ENCODE measurements around the gene EDARADD. TPM values are rescaled to one million over a fixed set of nuclear protein-coding genes. Genes with fewer than 3 reads are reported as not detected.

The EDARADD gene
- 2.4 TPM for polyA plus RNA-seq (2013, experiment 1 of 2)
- polyA plus RNA-seq (2013, experiment 2 of 2): 2.6 TPM

DNA sequence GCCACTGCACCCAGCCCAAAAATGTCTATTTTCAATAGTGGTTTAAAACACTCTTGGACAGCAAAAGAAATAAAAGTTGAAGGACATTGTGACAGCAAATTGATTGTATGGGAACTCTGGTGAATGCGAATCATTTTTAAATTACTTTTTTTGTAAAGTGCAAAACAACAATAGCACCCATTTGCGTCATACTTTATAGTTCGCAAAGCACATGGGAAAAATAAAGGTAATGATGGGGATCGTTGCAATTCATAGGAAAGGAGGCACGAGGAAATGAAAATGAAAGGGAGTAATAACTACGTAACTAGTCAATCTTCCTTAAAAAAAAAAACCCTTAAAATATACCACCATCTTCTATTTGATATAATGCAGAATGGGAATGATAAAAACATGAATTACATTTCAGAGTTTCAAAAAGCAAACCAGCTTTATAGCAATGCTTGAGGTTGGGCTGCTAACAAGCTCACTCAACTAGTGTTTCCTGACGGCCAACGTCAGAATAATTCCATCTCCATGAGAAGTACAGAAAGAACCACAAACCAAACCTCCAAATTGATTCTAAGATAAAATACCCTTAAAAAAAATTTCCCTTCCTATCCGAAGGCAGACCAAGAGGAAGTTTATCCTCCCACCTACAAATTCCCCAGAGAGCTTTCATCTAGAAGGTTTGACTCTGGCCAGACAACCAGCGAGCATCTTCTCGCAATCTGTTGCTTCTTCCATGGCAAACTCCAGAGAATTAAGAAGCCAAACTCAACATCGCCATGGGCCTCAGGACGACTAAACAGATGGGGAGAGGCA lies at the start of gene EDARADD:
Gene EDARADD, plus strand, starts transcription at position 606 of the 801 bp plus-strand sequence. Its CDS starts 159 bp downstream, at position 765.
- peak within 1 kb of the TSS; percentile 85 for H3K9ac ChIP-seq (ENCODE audit: low read length)
- DNase-seq: peak; percentile 15
- no peak within 1 kb of the TSS for H4K8ac ChIP-seq (ENCODE audit: low read depth, low read length)
- H3K4ac ChIP-seq (ENCODE audit: low read depth, low read length): no peak within 1 kb of the TSS
- H3K18ac ChIP-seq (ENCODE audit: low read length): peak within 1 kb of the TSS; percentile 6
- no CpG with 5 or more reads among the region's 13 CpGs for WGBS (ENCODE audit: extremely low coverage, insufficient coverage, low lambda C conversion rate)
- H3K27ac ChIP-seq (ENCODE audit: low read depth, low read length): no peak within 1 kb of the TSS
- H3K79me1 ChIP-seq (ENCODE audit: low read length): no peaks in the 10 kb centered on the region
- no peak within 1 kb of the TSS for H2AK5ac ChIP-seq (ENCODE audit: low read length)
- H3K79me2 ChIP-seq (ENCODE audit: control insufficient read depth, insufficient read depth, low read length): no peaks in the 10 kb centered on the region
- peak within 1 kb of the TSS; percentile 63 for H3K4me2 ChIP-seq (ENCODE audit: low read length)
- peak within 1 kb of the TSS; percentile 62 for H3K4me3 ChIP-seq (ENCODE audit: low read length)
- no peaks in the 10 kb centered on the region for H3K27me3 ChIP-seq (ENCODE audit: insufficient read depth, low read length, poor library complexity)
- no peak within 1 kb of the TSS for H2BK120ac ChIP-seq (ENCODE audit: low read depth, low read length)
- no peak within 1 kb of the TSS for H2BK15ac ChIP-seq (replicated peaks; ENCODE audit: low read depth)
- H3K36me3 ChIP-seq (ENCODE audit: control insufficient read depth, insufficient read depth, low read length): no peaks in the 10 kb centered on the region
- H3K4me1 ChIP-seq (ENCODE audit: control insufficient read depth, low read depth, low read length): no peaks in the 10 kb centered on the region
- H2BK5ac ChIP-seq (ENCODE audit: low read length): no peak within 1 kb of the TSS
- H3K56ac ChIP-seq (ENCODE audit: low read length): peak within 1 kb of the TSS; percentile 92
- H3K23ac ChIP-seq (ENCODE audit: low read length): peak within 1 kb of the TSS; percentile 29
- no peak within 1 kb of the TSS for H4K5ac ChIP-seq (ENCODE audit: low read length)

- H3K4ac ChIP-seq (ENCODE audit: low read depth, low read length): no peak overlapping the region
Measured at GRCh38 chr1:236345728-236346127, 48.4 kb upstream of the EDARADD start.

GRCh38 chr1:236348071-236348470 lies 46.0 kb upstream of the EDARADD start:
- no peaks in the 10 kb centered on the region for H3K4me1 ChIP-seq (ENCODE audit: control insufficient read depth, low read depth, low read length)
- no peak overlapping the region for H2AK5ac ChIP-seq (ENCODE audit: low read length)
- no peak overlapping the region for H3K9ac ChIP-seq (ENCODE audit: low read length)
- H3K27ac ChIP-seq (ENCODE audit: low read depth, low read length): no peak overlapping the region
- H3K18ac ChIP-seq (ENCODE audit: low read length): no peak overlapping the region
- H2BK15ac ChIP-seq (replicated peaks; ENCODE audit: low read depth): no peak overlapping the region
- no peak overlapping the region for H3K56ac ChIP-seq (ENCODE audit: low read length)
- no peak overlapping the region for H2BK120ac ChIP-seq (ENCODE audit: low read depth, low read length)
- H3K4me3 ChIP-seq (ENCODE audit: low read length): no peak overlapping the region
- H2BK5ac ChIP-seq (ENCODE audit: low read length): no peak overlapping the region
- no peak for DNase-seq
- H3K36me3 ChIP-seq (ENCODE audit: control insufficient read depth, insufficient read depth, low read length): no peaks in the 10 kb centered on the region
- H3K79me2 ChIP-seq (ENCODE audit: control insufficient read depth, insufficient read depth, low read length): no peaks in the 10 kb centered on the region
- H4K8ac ChIP-seq (ENCODE audit: low read depth, low read length): no peak overlapping the region
- H4K5ac ChIP-seq (ENCODE audit: low read length): no peak overlapping the region
- H3K4me2 ChIP-seq (ENCODE audit: low read length): no peak overlapping the region
- H3K27me3 ChIP-seq (ENCODE audit: insufficient read depth, low read length, poor library complexity): no peaks in the 10 kb centered on the region
- H3K79me1 ChIP-seq (ENCODE audit: low read length): no peaks in the 10 kb centered on the region
- WGBS (ENCODE audit: extremely low coverage, insufficient coverage, low lambda C conversion rate): no CpG with 5 or more reads among the region's 31 CpGs
- H3K4ac ChIP-seq (ENCODE audit: low read depth, low read length): no peak overlapping the region
- H3K23ac ChIP-seq (ENCODE audit: low read length): no peak overlapping the region

More at GRCh38 chr1:236345728-236346127, 48.4 kb upstream of the EDARADD start:
- Histone ChIP-seq H2BK15ac (replicated peaks; ENCODE audit: low read depth) (no peak overlapping the region), H3K79me1 (ENCODE audit: low read length) (no peaks in the 10 kb centered on the region), H3K4me1 (ENCODE audit: control insufficient read depth, low read depth, low read length) (no peaks in the 10 kb centered on the region), H3K4me2 (ENCODE audit: low read length) (no peak overlapping the region), H2BK120ac (ENCODE audit: low read depth, low read length) (no peak overlapping the region), H3K9ac (ENCODE audit: low read length) (no peak overlapping the region), H3K4me3 (ENCODE audit: low read length) (no peak overlapping the region), H3K23ac (ENCODE audit: low read length) (no peak overlapping the region), H2AK5ac (ENCODE audit: low read length) (no peak overlapping the region), H3K27ac (ENCODE audit: low read depth, low read length) (no peak overlapping the region), H3K36me3 (ENCODE audit: control insufficient read depth, insufficient read depth, low read length) (no peaks in the 10 kb centered on the region), H3K18ac (ENCODE audit: low read length) (no peak overlapping the region), H4K5ac (ENCODE audit: low read length) (no peak overlapping the region), H3K56ac (ENCODE audit: low read length) (no peak overlapping the region), H2BK5ac (ENCODE audit: low read length) (no peak overlapping the region), H3K27me3 (ENCODE audit: insufficient read depth, low read length, poor library complexity) (no peaks in the 10 kb centered on the region), H4K8ac (ENCODE audit: low read depth, low read length) (no peak overlapping the region), H3K79me2 (ENCODE audit: control insufficient read depth, insufficient read depth, low read length) (no peaks in the 10 kb centered on the region)
- peak; percentile 32 for DNase-seq
- no CpG with 5 or more reads among the region's 1 CpG for WGBS (ENCODE audit: extremely low coverage, insufficient coverage, low lambda C conversion rate)

DNA sequence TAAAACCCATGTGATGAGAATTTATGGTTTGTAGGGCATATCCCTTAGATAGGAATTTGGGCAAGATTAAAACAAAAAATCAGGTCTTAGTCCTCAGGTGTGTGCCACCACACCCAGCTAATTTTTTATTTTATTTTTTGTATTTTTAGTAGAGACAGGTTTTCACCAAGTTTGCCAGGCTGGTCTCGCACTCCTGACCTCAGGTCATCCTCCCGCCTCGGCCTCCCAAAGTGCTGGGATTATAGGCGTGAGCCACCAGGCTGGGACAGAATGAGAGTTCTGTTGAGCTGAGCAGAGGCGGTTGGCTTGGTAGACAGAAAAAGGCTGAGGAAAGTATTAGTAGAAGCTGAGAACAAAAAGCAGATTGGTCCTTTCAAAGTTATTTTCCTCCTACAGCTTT lies 43.8 kb upstream of the EDARADD start:
- Histone ChIP-seq H3K23ac (ENCODE audit: low read length) (no peak overlapping the region), H3K36me3 (ENCODE audit: control insufficient read depth, insufficient read depth, low read length) (no peaks in the 10 kb centered on the region), H3K4me2 (ENCODE audit: low read length) (no peak overlapping the region), H3K9ac (ENCODE audit: low read length) (no peak overlapping the region), H3K4me3 (ENCODE audit: low read length) (no peak overlapping the region), H3K18ac (ENCODE audit: low read length) (no peak overlapping the region), H3K4ac (ENCODE audit: low read depth, low read length) (no peak overlapping the region), H3K4me1 (ENCODE audit: control insufficient read depth, low read depth, low read length) (no peaks in the 10 kb centered on the region), H3K27ac (ENCODE audit: low read depth, low read length) (no peak overlapping the region), H3K79me2 (ENCODE audit: control insufficient read depth, insufficient read depth, low read length) (no peaks in the 10 kb centered on the region), H4K5ac (ENCODE audit: low read length) (no peak overlapping the region), H2BK5ac (ENCODE audit: low read length) (no peak overlapping the region), H2AK5ac (ENCODE audit: low read length) (no peak overlapping the region), H3K27me3 (ENCODE audit: insufficient read depth, low read length, poor library complexity) (no peaks in the 10 kb centered on the region), H4K8ac (ENCODE audit: low read depth, low read length) (no peak overlapping the region), H2BK15ac (replicated peaks; ENCODE audit: low read depth) (no peak overlapping the region), H3K79me1 (ENCODE audit: low read length) (no peaks in the 10 kb centered on the region), H3K56ac (ENCODE audit: low read length) (no peak overlapping the region), H2BK120ac (ENCODE audit: low read depth, low read length) (no peak overlapping the region)
- WGBS (ENCODE audit: extremely low coverage, insufficient coverage, low lambda C conversion rate): no CpG with 5 or more reads among the region's 5 CpGs
- DNase-seq: no peak

- WGBS (ENCODE audit: extremely low coverage, insufficient coverage, low lambda C conversion rate): no CpG with 5 or more reads among the region's 7 CpGs
- Histone ChIP-seq H3K27me3 (ENCODE audit: insufficient read depth, low read length, poor library complexity) (no peaks in the 10 kb centered on the region), H3K18ac (ENCODE audit: low read length) (no peak overlapping the region), H2AK5ac (ENCODE audit: low read length) (no peak overlapping the region), H3K4me1 (ENCODE audit: control insufficient read depth, low read depth, low read length) (no peaks in the 10 kb centered on the region), H2BK15ac (replicated peaks; ENCODE audit: low read depth) (no peak overlapping the region), H3K4ac (ENCODE audit: low read depth, low read length) (no peak overlapping the region), H3K79me2 (ENCODE audit: control insufficient read depth, insufficient read depth, low read length) (no peaks in the 10 kb centered on the region), H3K27ac (ENCODE audit: low read depth, low read length) (no peak overlapping the region), H3K36me3 (ENCODE audit: control insufficient read depth, insufficient read depth, low read length) (no peaks in the 10 kb centered on the region), H4K8ac (ENCODE audit: low read depth, low read length) (no peak overlapping the region), H3K56ac (ENCODE audit: low read length) (no peak overlapping the region), H3K4me3 (ENCODE audit: low read length) (no peak overlapping the region), H2BK120ac (ENCODE audit: low read depth, low read length) (no peak overlapping the region), H3K9ac (ENCODE audit: low read length) (no peak overlapping the region), H2BK5ac (ENCODE audit: low read length) (no peak overlapping the region), H3K4me2 (ENCODE audit: low read length) (no peak overlapping the region), H3K23ac (ENCODE audit: low read length) (no peak overlapping the region), H3K79me1 (ENCODE audit: low read length) (no peaks in the 10 kb centered on the region), H4K5ac (ENCODE audit: low read length) (no peak overlapping the region)
- no peak for DNase-seq
Measured at GRCh38 chr1:236351875-236352573, 42.1 kb upstream of the EDARADD start.
